Measurements from ENCODE around the gene GTPBP10. TPM values are rescaled to one million over a fixed set of nuclear protein-coding genes. Genes with fewer than 3 reads are reported as not detected.
"Not testable (repeated sequence)": the region's sequence is repeated elsewhere in the genome, so short reads cannot be mapped to it uniquely, and the experiment has no call there.

GTPBP10 gene
- total RNA-seq, 1 donor from 2014 or later: 11.0 TPM

DNA sequence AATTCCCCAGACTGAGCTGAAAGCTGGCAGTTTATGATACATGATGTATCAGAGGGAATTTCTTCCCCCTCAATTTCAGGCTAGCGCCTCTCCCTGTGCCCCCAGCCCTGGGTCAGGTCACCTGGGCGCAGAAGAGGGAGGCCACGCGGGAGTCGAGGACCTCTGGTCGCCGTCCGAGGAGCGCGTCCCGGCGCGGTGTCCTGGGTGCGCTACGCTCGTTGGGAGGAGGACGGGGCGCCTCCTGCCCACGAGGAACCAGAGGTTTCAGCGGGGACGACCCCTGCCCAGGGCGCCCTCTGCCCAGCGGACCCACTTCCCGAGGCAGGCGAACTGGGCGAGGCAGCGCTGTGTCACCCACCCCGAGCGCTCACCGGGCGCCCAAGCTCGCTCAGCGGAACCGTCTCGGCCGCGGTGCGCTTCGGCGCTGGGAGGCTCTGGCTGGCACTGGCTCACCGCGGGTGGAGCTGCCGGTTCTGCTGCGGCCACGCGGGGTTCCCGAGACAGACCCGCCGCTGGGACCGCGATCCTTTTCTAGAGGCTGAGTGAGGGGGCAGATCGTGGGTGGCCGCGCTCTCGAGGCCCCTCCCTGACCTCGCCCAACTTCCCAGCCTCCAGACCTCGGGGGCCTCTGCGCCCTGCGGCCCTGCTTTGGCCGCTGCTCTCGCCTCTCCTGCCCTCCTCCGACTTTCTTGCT lies 25.6 kb upstream of the GTPBP10 start, which contains the start of gene FAM237B:
FAM237B (minus strand) TSS at position 504 of the 694 bp plus-strand sequence. CDS start 1,556 bp downstream, outside the sequence.
- no peak for DNase-seq (ENCODE audit: extremely low spot score in 2 of 2)
- no peaks in the 10 kb centered on the region for H3K36me3 ChIP-seq
- no peaks in the 10 kb centered on the region for H3K27me3 ChIP-seq
- H3K4me1 ChIP-seq: peaks cover 9% of the 10 kb centered on the region
- peak within 1 kb of the TSS in 1 of 2 donors; percentile 15 for H3K4me3 ChIP-seq
- no peaks in the 10 kb centered on the region for H3K9me3 ChIP-seq
- H3K27ac ChIP-seq: no peak within 1 kb of the TSS
- TF ChIP-seq POLR2A (IDR thresholded peaks at IDR 0.05) (no peak), POLR2AphosphoS5 (IDR thresholded peaks at IDR 0.05; ENCODE audit: insufficient read depth in 1 of 2, low read depth in 1 of 2) (no peak)
- TF ChIP-seq, protein P1, sequence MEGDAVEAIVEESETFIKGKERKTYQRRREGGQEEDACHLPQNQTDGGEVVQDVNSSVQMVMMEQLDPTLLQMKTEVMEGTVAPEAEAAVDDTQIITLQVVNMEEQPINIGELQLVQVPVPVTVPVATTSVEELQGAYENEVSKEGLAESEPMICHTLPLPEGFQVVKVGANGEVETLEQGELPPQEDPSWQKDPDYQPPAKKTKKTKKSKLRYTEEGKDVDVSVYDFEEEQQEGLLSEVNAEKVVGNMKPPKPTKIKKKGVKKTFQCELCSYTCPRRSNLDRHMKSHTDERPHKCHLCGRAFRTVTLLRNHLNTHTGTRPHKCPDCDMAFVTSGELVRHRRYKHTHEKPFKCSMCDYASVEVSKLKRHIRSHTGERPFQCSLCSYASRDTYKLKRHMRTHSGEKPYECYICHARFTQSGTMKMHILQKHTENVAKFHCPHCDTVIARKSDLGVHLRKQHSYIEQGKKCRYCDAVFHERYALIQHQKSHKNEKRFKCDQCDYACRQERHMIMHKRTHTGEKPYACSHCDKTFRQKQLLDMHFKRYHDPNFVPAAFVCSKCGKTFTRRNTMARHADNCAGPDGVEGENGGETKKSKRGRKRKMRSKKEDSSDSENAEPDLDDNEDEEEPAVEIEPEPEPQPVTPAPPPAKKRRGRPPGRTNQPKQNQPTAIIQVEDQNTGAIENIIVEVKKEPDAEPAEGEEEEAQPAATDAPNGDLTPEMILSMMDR (IDR thresholded peaks at IDR 0.05): no peak
- intact Hi-C loops (cut with DNase I): no loop called here

- intact Hi-C loops (cut with DNase I): no loop called here
- H3K27me3 ChIP-seq: no peaks in the 10 kb centered on the region
Measured at GRCh38 chr7:90322837-90323236, 23.7 kb upstream of the GTPBP10 start.

GRCh38 chr7:90326500-90326899 lies 20.0 kb upstream of the GTPBP10 start:
- H3K36me3 ChIP-seq: no peaks in the 10 kb centered on the region
- H3K4me1 ChIP-seq: no peaks in the 10 kb centered on the region
- TF ChIP-seq, protein P1 (IDR thresholded peaks at IDR 0.05): no peak
- no peak for TF ChIP-seq POLR2A (IDR thresholded peaks at IDR 0.05)
- TF ChIP-seq POLR2AphosphoS5 (IDR thresholded peaks at IDR 0.05; ENCODE audit: insufficient read depth in 1 of 2, low read depth in 1 of 2): no peak
- DNase-seq (ENCODE audit: extremely low spot score in 2 of 2): no peak
- H3K27ac ChIP-seq: no peak overlapping the region
- H3K4me3 ChIP-seq: no peak overlapping the region
- no peaks in the 10 kb centered on the region for H3K9me3 ChIP-seq
- H3K27me3 ChIP-seq: no peaks in the 10 kb centered on the region
- intact Hi-C loops (cut with DNase I): no loop called here

More at GRCh38 chr7:90322837-90323236, 23.7 kb upstream of the GTPBP10 start:
- no peak for DNase-seq (ENCODE audit: extremely low spot score in 2 of 2)
- TF ChIP-seq POLR2A (IDR thresholded peaks at IDR 0.05) (no peak), POLR2AphosphoS5 (IDR thresholded peaks at IDR 0.05; ENCODE audit: insufficient read depth in 1 of 2, low read depth in 1 of 2) (no peak)
- TF ChIP-seq, protein P1 (IDR thresholded peaks at IDR 0.05): no peak
- Histone ChIP-seq H3K9me3 (no peaks in the 10 kb centered on the region), H3K4me1 (peaks cover 9% of the 10 kb centered on the region), H3K27ac (no peak overlapping the region), H3K36me3 (no peaks in the 10 kb centered on the region), H3K4me3 (no peak overlapping the region)

DNA sequence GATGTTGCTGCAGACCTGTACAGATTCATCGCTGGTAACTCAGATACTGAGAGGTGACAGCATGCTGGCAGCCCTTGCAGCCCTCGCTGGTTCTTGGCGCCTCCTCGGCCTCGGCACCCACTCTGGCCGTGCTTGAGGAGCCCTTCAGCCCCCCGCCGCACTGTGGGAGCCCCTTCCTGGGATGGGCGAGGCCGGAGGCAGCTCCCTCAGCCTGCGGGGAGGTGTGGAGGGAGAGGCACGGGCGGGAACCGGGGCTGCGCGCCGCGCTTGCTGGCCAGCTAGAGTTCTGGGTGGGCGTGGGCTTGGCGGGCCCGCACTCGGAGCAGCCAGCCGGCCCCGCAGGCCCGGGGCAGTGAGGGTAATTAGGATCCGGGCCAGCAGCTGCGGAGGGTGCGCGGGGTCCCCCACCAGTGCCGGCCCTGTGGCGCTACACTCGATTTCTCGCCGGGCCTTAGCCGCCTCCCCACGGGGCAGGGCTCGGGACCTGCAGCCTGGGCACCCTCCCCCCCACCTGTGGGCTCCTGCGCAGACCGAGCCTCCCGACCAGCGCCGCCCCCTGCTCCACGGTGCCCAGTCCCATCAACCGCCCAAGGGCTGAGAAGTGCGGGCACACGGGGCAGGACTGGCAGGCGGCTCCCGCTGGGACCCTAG lies 12.2 kb upstream of the GTPBP10 start:
- Histone ChIP-seq H3K27me3 (no peaks in the 10 kb centered on the region), H3K27ac (no peak overlapping the region), H3K9me3 (no peaks in the 10 kb centered on the region), H3K4me3 (no peak overlapping the region), H3K4me1 (no peaks in the 10 kb centered on the region), H3K36me3 (no peaks in the 10 kb centered on the region)
- TF ChIP-seq POLR2A (IDR thresholded peaks at IDR 0.05): no peak
- TF ChIP-seq, protein P1 (IDR thresholded peaks at IDR 0.05): no peak
- intact Hi-C loops (cut with DNase I): no loop called here
- DNase-seq (ENCODE audit: extremely low spot score in 2 of 2): no peak

GRCh38 chr7:90334926-90335325 lies 11.6 kb upstream of the GTPBP10 start:
- intact Hi-C loops (cut with DNase I); H3K9me3 ChIP-seq; H3K36me3 ChIP-seq; H3K27ac ChIP-seq; DNase-seq (ENCODE audit: extremely low spot score in 2 of 2); H3K4me3 ChIP-seq; H3K27me3 ChIP-seq; H3K4me1 ChIP-seq: not testable (repeated sequence)

All from vagina (tissue), 2 donors.